HL-60 (cell line): Measurements from ENCODE around the gene KRTAP10-11.

Experiments used
- TF ChIP-seq, protein P1 (sequence below): IDR thresholded peaks from one replicate; pipeline ENCODE4 v1.5.1; 2011; ENCODE audit warnings: low read length, control low read depth, inconsistent platforms; ENCODE audit not compliant: insufficient read depth
- TF ChIP-seq, protein P2 (sequence below): IDR thresholded peaks from 2 replicates; pipeline ENCODE4 v1.6.1; 2012; ENCODE audit warnings: low read depth; ENCODE audit not compliant: insufficient replicate concordance

DNA sequence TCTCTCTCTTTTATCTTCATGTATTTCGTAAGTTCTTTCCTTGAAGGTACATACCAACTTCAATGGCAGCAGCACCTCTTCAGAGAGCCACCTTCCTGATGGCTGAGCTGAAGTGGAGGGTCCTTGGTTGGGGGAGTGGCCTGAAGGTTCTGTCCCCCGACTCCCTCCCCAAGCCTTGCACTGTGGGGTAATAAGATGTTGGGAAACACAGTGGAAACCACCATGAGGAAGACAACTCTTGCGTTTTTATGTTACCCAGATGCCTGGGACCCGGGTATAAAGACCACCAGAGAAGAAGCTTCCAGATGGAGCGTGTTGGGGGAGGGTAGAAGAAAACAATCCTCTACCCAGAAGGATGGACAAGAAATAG lies 12.3 kb downstream of the KRTAP10-11 start:
- TF ChIP-seq, protein P1, sequence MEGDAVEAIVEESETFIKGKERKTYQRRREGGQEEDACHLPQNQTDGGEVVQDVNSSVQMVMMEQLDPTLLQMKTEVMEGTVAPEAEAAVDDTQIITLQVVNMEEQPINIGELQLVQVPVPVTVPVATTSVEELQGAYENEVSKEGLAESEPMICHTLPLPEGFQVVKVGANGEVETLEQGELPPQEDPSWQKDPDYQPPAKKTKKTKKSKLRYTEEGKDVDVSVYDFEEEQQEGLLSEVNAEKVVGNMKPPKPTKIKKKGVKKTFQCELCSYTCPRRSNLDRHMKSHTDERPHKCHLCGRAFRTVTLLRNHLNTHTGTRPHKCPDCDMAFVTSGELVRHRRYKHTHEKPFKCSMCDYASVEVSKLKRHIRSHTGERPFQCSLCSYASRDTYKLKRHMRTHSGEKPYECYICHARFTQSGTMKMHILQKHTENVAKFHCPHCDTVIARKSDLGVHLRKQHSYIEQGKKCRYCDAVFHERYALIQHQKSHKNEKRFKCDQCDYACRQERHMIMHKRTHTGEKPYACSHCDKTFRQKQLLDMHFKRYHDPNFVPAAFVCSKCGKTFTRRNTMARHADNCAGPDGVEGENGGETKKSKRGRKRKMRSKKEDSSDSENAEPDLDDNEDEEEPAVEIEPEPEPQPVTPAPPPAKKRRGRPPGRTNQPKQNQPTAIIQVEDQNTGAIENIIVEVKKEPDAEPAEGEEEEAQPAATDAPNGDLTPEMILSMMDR, result no peak
- TF ChIP-seq, protein P2, sequence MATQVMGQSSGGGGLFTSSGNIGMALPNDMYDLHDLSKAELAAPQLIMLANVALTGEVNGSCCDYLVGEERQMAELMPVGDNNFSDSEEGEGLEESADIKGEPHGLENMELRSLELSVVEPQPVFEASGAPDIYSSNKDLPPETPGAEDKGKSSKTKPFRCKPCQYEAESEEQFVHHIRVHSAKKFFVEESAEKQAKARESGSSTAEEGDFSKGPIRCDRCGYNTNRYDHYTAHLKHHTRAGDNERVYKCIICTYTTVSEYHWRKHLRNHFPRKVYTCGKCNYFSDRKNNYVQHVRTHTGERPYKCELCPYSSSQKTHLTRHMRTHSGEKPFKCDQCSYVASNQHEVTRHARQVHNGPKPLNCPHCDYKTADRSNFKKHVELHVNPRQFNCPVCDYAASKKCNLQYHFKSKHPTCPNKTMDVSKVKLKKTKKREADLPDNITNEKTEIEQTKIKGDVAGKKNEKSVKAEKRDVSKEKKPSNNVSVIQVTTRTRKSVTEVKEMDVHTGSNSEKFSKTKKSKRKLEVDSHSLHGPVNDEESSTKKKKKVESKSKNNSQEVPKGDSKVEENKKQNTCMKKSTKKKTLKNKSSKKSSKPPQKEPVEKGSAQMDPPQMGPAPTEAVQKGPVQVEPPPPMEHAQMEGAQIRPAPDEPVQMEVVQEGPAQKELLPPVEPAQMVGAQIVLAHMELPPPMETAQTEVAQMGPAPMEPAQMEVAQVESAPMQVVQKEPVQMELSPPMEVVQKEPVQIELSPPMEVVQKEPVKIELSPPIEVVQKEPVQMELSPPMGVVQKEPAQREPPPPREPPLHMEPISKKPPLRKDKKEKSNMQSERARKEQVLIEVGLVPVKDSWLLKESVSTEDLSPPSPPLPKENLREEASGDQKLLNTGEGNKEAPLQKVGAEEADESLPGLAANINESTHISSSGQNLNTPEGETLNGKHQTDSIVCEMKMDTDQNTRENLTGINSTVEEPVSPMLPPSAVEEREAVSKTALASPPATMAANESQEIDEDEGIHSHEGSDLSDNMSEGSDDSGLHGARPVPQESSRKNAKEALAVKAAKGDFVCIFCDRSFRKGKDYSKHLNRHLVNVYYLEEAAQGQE, result no peak
